A549 (cell line): ENCODE measurements around the gene TMPRSS11E. TPM values are rescaled to one million over a fixed set of nuclear protein-coding genes. Genes with fewer than 3 reads are reported as not detected.
"Not testable (repeated sequence)": the region's sequence is repeated elsewhere in the genome, so short reads cannot be mapped to it uniquely, and the experiment has no call there.

ENCODE experiments used
- ATAC-seq, 2 experiments: fragments of 200-7000 bp in 1 of 2; fragments of >200 bp in 1 of 2; cut with Nextera tagmentation in 1 of 2; cut with Tn5 transposase in 1 of 2; 3 replicates each; pipeline versions ENCODE4 v1.8.0 to v1.9.1; 2018 to 2020; ENCODE audit warnings: mild to moderate bottlenecking in 1 of 2, moderate library complexity in 1 of 2
- CTCF ChIA-PET: fragments of 300-600 bp; sonication (Branson Sonifier 250); formaldehyde crosslinking; extraction: SDS; loops from one replicate; lab custom pipeline; 2021; ENCODE audit warnings: antibody characterized with exemption, inconsistent platforms; lab: Yijun Ruan, JAX
- POLR2A ChIA-PET: fragments of 350-600 bp; formaldehyde crosslinking; extraction: SDS; loops from one replicate; lab custom pipeline; 2021; ENCODE audit warnings: antibody characterized with exemption, inconsistent platforms; lab: Yijun Ruan, JAX
- DNase-seq, 2 experiments: peaks; one replicate each; pipeline versions ENCODE4 v3.0.0 to v3.0.0-alpha.2; 2011 to 2016; ENCODE audit warnings: low read depth in 1 of 2, low spot score in 1 of 2
- FAIRE-seq: peaks from 2 replicates; lab custom pipeline; 2011; peaks lifted over from hg19 to GRCh38; lab: Jason Lieb, UNC
- H3K27ac ChIP-seq, 2 experiments: fragments of >200 bp; sonication (Bioruptor Twin); formaldehyde crosslinking; 3 replicates each; pipeline ENCODE4 v1.5.1; 2016 to 2017
- H3K4me1 ChIP-seq: fragments of >200 bp; sonication (Bioruptor Twin); formaldehyde crosslinking; 3 replicates; pipeline ENCODE4 v1.6.1; 2016
- H3K4me2 ChIP-seq: fragments of >200 bp; sonication (Bioruptor Twin); formaldehyde crosslinking; 3 replicates; pipeline ENCODE4 v1.6.1; 2016
- H3K4me3 ChIP-seq: fragments of >200 bp; sonication (Bioruptor Twin); formaldehyde crosslinking; 3 replicates; pipeline ENCODE4 v1.5.1; 2016
- H3K9me3 ChIP-seq: fragments of >200 bp; sonication (Bioruptor Twin); formaldehyde crosslinking; 3 replicates; pipeline ENCODE4 v1.6.1; 2016
- BHLHE40 ChIP-seq: IDR thresholded peaks from 2 replicates; pipeline ENCODE4 v1.6.1; 2012; ENCODE audit warnings: low read depth, low read length, inconsistent platforms
- CBX8 ChIP-seq: fragments of 200-600 bp; sonication (generic); IDR thresholded peaks from 2 replicates; pipeline ENCODE4 v1.6.1; 2016
- EHF ChIP-seq: fragments of 250-450 bp; sonication (Bioruptor Pico); IDR thresholded peaks from 2 replicates; pipeline ENCODE4 v1.5.0; 2020; ENCODE audit warnings: mild to moderate bottlenecking
- EP300 ChIP-seq, 2 experiments: fragments of >200 bp; sonication (Bioruptor Twin); formaldehyde crosslinking; IDR thresholded peaks; 2 replicates in 1 of 2; 3 replicates in 1 of 2; pipeline ENCODE4 v1.6.1; 2016 to 2017
- FOSL2 ChIP-seq, 2 experiments: fragments of 450-650 bp in 1 of 2; fragments of >200 bp in 1 of 2; sonication (Bioruptor Twin) in 1 of 2; formaldehyde crosslinking; IDR thresholded peaks; 2 replicates each; pipeline versions ENCODE4 v1.5.0 to v1.6.1; 2016 to 2020; ENCODE audit warnings: mild to moderate bottlenecking in 1 of 2, moderate library complexity in 1 of 2
- FOXS1 ChIP-seq: fragments of 250-450 bp; sonication (Bioruptor Pico); IDR thresholded peaks from 2 replicates; pipeline ENCODE4 v1.5.0; 2020; ENCODE audit warnings: mild to moderate bottlenecking, moderate library complexity
- HDAC2 ChIP-seq: fragments of 200-600 bp; sonication (generic); IDR thresholded peaks from 2 replicates; pipeline ENCODE4 v1.6.1; 2016
- HEYL ChIP-seq: fragments of 250-450 bp; sonication (Bioruptor Pico); IDR thresholded peaks from 2 replicates; pipeline ENCODE4 v1.8.0; 2021; ENCODE audit warnings: mild to moderate bottlenecking, moderate library complexity
- HOXB13 ChIP-seq: fragments of 250-450 bp; sonication (Bioruptor Pico); IDR thresholded peaks from 2 replicates; pipeline ENCODE4 v1.5.0; 2020; ENCODE audit warnings: low read depth, mild to moderate bottlenecking, moderate library complexity
- JUNB ChIP-seq: fragments of >200 bp; sonication (Bioruptor Twin); formaldehyde crosslinking; IDR thresholded peaks from 2 replicates; pipeline ENCODE4 v1.6.1; 2016
- KDM5A ChIP-seq: fragments of 200-600 bp; sonication (generic); IDR thresholded peaks from 2 replicates; pipeline ENCODE4 v1.6.1; 2016; ENCODE audit warnings: antibody characterized with exemption, mild to moderate bottlenecking
- NFE2L2 ChIP-seq: fragments of 150-350 bp; conservative IDR thresholded peaks from 2 replicates; pipeline ENCODE4 v1.6.1; 2014; ENCODE audit warnings: low read length
- PHF8 ChIP-seq: fragments of 200-600 bp; sonication (generic); IDR thresholded peaks from 2 replicates; pipeline ENCODE4 v1.6.1; 2016; ENCODE audit warnings: low read depth, mild to moderate bottlenecking, antibody characterized with exemption, moderate library complexity, borderline replicate concordance
- POLR2A ChIP-seq: IDR thresholded peaks from 2 replicates; pipeline ENCODE4 v1.6.1; 2012; ENCODE audit warnings: mild to moderate bottlenecking, low read length
- RCOR1 ChIP-seq: fragments of 150-350 bp; IDR thresholded peaks from 2 replicates; pipeline ENCODE4 v1.6.1; 2014; ENCODE audit warnings: antibody characterized with exemption, low read length, low read depth
- RNF2 ChIP-seq: fragments of 200-600 bp; sonication (generic); IDR thresholded peaks from 2 replicates; pipeline ENCODE4 v1.6.1; 2016; ENCODE audit warnings: low read depth, mild to moderate bottlenecking, antibody characterized with exemption, moderate library complexity, borderline replicate concordance
- TP53 ChIP-seq: fragments of 250-450 bp; sonication (Bioruptor Pico); IDR thresholded peaks from 2 replicates; pipeline ENCODE4 v1.5.0; 2021; ENCODE audit warnings: mild to moderate bottlenecking, moderate library complexity
- ZFP36 ChIP-seq: fragments of 450-650 bp; IDR thresholded peaks from 2 replicates; pipeline ENCODE4 v1.6.1; 2014; ENCODE audit warnings: borderline replicate concordance; ENCODE audit not compliant: partially characterized antibody
- WGBS: methylation state at CpG from one replicate; pipeline ENCODE4 v1.1.6; 2017; ENCODE audit errors: missing lambda C conversion rate; 5-methylcytosine and 5-hydroxymethylcytosine counted together
- polyA plus RNA-seq, 4 experiments: library from polyadenylated mRNA; depleted of rRNA in 3 of 4; stranded (reverse); fragments of >200 nt; fragmentation: RNase III in 1 of 4; extraction: RNeasy Plus Mini Kit Qiagen cat#74134 plus additional on column Dnase treatment in 1 of 4; gene quantifications; 2 replicates in 3 of 4; 3 replicates in 1 of 4; pipeline ENCODE4 v1.2.3, GENCODE V29; 2011 to 2017
- TF ChIP-seq, protein P1 (sequence below): fragments of >200 bp; sonication (Bioruptor Twin); formaldehyde crosslinking; IDR thresholded peaks from 2 replicates; pipeline ENCODE4 v1.6.1; 2016
- TF ChIP-seq, protein P2 (sequence below): fragments of 150-350 bp; IDR thresholded peaks from 2 replicates; pipeline ENCODE4 v1.6.1; 2014; ENCODE audit warnings: low read depth, mild to moderate bottlenecking, low read length

Gene TMPRSS11E
- polyA plus RNA-seq, 2 of the 4 experiments (the other 2 are of a cell fraction), result not detected

DNA sequence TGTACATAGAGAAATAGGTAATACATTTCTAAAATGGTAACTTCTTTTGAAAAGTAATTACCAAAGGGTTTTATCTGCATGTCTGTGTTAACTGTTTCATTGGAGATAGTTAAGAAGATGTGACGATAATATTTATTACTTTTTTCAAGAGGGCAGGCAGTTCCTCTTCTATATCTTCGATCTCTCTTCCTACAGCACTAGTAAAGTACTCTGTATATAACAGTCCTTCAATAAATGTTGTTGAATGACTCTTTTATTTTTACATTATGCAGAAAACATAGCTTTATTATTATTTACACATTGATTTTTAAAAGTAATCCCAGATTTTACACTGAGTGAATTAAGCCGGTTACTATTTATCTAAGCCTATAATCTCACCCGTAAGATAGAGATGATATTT is 51.8 kb downstream of the TMPRSS11E start (continued):
- TF ChIP-seq CBX8 (no peak), RNF2 (no peak), BHLHE40 (no peak), EHF (CRISPR knock-in tag) (no peak), FOSL2 (IDR thresholded peaks at IDR 0.05) (no peak), FOSL2 (CRISPR knock-in tag; IDR thresholded peaks at IDR 0.05) (no peak)

DNA sequence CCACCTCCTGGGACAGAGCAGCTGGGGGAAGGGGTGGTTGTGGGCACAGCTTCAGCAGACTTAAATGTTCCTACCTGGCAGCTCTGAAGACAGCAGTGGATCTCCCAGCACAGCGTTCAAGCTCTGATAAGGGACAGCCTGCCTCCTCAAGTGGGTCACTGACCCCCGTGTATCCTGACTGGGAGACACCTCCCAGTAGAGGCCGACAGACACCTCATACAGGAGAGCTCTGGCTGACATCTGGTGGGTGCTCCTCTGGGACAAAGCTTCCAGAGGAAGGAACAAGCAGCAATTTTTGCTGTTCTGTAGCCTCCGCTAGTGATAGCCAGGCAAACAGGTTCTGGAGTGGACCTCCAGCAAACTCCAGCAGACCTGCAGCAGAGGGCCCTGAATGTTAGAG is 56.2 kb downstream of the TMPRSS11E start:
- H3K4me3 ChIP-seq, POLR2A ChIA-PET, H3K9me3 ChIP-seq, FAIRE-seq, ATAC-seq, H3K4me2 ChIP-seq, H3K4me1 ChIP-seq, DNase-seq: not testable (repeated sequence)
- CTCF ChIA-PET, result interaction anchor here (0.6 kb wide), 1 partner anchor 830 kb away, joined by 3 read pairs; no protein-coding TSS in a partner anchor
- H3K27ac ChIP-seq, result 0 out of 6 replicates have a peak overlapping the region, but pooled peaks of 1 of the 2 experiments have one; percentile 37
- 94% methylated on average over 2 of the region's 4 CpGs for WGBS

DNA sequence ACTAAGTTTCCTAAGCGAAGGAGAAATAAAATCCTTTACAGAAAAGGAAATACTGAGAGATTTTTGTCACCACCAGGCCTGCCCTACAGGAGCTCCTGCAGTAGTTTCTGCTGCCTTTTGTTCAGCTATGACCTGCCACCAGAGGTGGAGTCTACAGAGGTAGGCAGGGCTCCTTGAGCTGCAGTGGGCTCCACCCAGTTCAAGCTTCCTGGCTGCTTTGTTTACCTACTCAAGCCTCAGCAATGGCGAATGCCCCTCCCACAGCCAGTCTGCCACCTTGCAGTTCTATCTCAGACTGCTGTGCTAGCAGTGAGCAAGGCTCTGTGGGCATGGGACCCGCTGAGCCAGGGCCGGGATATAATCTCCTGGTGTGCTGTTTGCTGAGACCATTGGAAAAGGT is 57.6 kb downstream of the TMPRSS11E start:
- H3K9me3 ChIP-seq, FAIRE-seq, DNase-seq, H3K4me2 ChIP-seq, H3K27ac ChIP-seq, H3K4me1 ChIP-seq, POLR2A ChIA-PET, CTCF ChIA-PET, H3K4me3 ChIP-seq, ATAC-seq: not testable (repeated sequence)
- 90% methylated on average over 4 of the region's 4 CpGs for WGBS

DNA sequence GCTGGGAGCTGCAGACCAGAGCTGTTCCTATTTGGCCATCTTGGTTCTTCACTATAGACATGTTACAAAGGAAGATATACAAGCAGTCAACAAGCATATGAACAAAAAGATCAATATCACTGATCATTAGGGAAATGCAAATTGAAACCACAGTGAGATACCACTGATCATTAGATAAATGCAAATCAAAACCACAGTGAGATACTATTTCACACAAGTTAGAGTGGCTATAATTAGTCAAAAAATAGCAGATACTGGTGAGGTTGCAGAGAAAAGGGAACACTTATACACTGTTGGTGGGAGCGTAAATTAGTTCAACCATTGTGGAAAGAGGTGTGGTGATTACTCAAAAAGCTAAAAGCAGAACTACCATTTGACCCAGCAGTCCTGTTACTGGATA is 58.2 kb downstream of the TMPRSS11E start:
- ATAC-seq, H3K4me3 ChIP-seq, POLR2A ChIA-PET, H3K4me2 ChIP-seq, H3K4me1 ChIP-seq, CTCF ChIA-PET, H3K27ac ChIP-seq, FAIRE-seq, DNase-seq, H3K9me3 ChIP-seq: not testable (repeated sequence)
- WGBS, result 87% methylated on average over 1 of the region's 1 CpG

DNA sequence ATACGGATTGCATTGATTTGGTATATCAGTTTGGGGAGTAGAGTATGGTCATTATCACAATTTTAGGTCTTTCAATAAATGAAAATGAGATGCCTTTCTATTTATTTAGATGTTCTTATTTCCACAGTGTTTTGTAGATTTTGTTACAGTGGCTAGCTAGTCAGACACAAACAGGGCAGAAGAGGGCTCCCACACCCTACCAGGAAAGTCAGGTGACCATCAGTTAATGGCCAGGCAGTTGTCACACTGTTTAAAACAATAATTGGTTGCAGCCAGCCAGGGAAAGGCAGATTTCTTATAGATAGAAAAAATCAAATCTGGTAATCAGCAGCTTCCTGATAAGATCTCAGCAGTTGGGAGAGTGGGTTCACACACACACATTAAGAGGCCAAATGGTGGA is 71.6 kb downstream of the TMPRSS11E start:
- ATAC-seq, result no peak
- H3K27ac ChIP-seq, result no peak overlapping the region
- WGBS, result 40% methylated on average over 1 of the region's 1 CpG
- no peak overlapping the region for H3K4me3 ChIP-seq
- H3K4me1 ChIP-seq, result no peaks in the 10 kb centered on the region
- FAIRE-seq, result no peak
- POLR2A ChIA-PET, result no interaction called here
- CTCF ChIA-PET, result no interaction called here
- H3K4me2 ChIP-seq, result no peak overlapping the region
- no peak for DNase-seq
- no peaks in the 10 kb centered on the region for H3K9me3 ChIP-seq
- TF ChIP-seq HEYL, result no peak
- TF ChIP-seq RCOR1, result no peak
- TF ChIP-seq, protein P1, sequence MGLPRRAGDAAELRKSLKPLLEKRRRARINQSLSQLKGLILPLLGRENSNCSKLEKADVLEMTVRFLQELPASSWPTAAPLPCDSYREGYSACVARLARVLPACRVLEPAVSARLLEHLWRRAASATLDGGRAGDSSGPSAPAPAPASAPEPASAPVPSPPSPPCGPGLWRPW, result no peak
- TF ChIP-seq HOXB13, result no peak
- TF ChIP-seq ZFP36, result no peak
- TF ChIP-seq, protein P2, sequence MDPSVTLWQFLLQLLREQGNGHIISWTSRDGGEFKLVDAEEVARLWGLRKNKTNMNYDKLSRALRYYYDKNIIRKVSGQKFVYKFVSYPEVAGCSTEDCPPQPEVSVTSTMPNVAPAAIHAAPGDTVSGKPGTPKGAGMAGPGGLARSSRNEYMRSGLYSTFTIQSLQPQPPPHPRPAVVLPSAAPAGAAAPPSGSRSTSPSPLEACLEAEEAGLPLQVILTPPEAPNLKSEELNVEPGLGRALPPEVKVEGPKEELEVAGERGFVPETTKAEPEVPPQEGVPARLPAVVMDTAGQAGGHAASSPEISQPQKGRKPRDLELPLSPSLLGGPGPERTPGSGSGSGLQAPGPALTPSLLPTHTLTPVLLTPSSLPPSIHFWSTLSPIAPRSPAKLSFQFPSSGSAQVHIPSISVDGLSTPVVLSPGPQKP, result no peak
- TF ChIP-seq POLR2A, result no peak
- no peak for TF ChIP-seq KDM5A
- TF ChIP-seq PHF8, result no peak
- no peak for TF ChIP-seq FOXS1 (CRISPR knock-in tag)
- TF ChIP-seq EP300 (IDR thresholded peaks at IDR 0.05), result no peak
- TF ChIP-seq CBX8, result no peak
- TF ChIP-seq BHLHE40, result no peak
- no peak for TF ChIP-seq HDAC2
- TF ChIP-seq TP53, result no peak
- TF ChIP-seq JUNB, result no peak
- TF ChIP-seq NFE2L2, result no peak
